OCI-LY3 (cell line): ENCODE data around the gene ERGIC1.

Source experiments
- EZH2phosphoT487 ChIP-seq: fragments of 200-600 bp; shearing (Covaris generic); IDR thresholded peaks from 2 replicates; pipeline ENCODE4 v1.6.1; 2018; ENCODE audit warnings: antibody characterized with exemption, mixed run types, low read depth
- TF ChIP-seq, protein P1 (sequence below): fragments of 200-600, 300-600 bp; sonication (generic); IDR thresholded peaks from 2 replicates; pipeline ENCODE4 v1.5.1; 2014; ENCODE audit warnings: antibody characterized with exemption, low read length, low read depth

DNA sequence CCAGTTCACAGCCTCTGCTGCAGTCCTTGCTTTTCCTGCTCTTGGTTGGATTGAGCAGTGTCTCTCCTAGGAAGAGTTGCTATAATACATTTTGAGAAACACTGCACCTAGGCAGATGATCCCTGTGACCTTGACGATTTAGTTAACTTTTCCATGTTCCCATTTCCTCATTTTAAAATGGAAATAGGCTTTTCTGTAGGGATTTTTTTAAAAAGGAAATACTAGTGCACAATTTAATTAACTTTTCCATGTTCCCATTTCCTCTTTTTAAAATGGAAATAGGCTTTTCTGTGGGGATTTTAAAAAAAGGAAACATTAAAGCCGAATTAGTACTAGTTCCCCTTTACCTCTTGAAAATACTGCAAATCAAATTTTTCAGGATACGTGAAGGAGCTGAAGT lies 154.2 kb downstream of the ERGIC1 start:
- TF ChIP-seq, protein P1, sequence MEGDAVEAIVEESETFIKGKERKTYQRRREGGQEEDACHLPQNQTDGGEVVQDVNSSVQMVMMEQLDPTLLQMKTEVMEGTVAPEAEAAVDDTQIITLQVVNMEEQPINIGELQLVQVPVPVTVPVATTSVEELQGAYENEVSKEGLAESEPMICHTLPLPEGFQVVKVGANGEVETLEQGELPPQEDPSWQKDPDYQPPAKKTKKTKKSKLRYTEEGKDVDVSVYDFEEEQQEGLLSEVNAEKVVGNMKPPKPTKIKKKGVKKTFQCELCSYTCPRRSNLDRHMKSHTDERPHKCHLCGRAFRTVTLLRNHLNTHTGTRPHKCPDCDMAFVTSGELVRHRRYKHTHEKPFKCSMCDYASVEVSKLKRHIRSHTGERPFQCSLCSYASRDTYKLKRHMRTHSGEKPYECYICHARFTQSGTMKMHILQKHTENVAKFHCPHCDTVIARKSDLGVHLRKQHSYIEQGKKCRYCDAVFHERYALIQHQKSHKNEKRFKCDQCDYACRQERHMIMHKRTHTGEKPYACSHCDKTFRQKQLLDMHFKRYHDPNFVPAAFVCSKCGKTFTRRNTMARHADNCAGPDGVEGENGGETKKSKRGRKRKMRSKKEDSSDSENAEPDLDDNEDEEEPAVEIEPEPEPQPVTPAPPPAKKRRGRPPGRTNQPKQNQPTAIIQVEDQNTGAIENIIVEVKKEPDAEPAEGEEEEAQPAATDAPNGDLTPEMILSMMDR = no peak
- no peak for TF ChIP-seq EZH2phosphoT487
